ENCODE data around the gene CST9. TPM values are rescaled to one million over a fixed set of nuclear protein-coding genes. Genes with fewer than 3 reads are reported as not detected.

CST9 gene
- total and polyA plus RNA-seq, 2 of the 13 experiments (the other 11 are each of a cell fraction or from before 2014, with no cell fraction given) = 0.07 TPM; not detected in 1

- no peak for TF ChIP-seq CSRNP2 (CRISPR knock-in tag; conservative IDR thresholded peaks at IDR 0.05; ENCODE audit: low read depth)
- TF ChIP-seq SOX5 (CRISPR knock-in tag; IDR thresholded peaks at IDR 0.05; ENCODE audit: borderline replicate concordance) = peak; percentile 68; the same call in 1 of the 2 replicates
- peak; percentile 20; the same call in 1 of the 2 replicates for TF ChIP-seq ZNF501 (CRISPR knock-in tag; IDR thresholded peaks at IDR 0.05)
- TF ChIP-seq NR2F2 (IDR thresholded peaks at IDR 0.05; ENCODE audit: borderline replicate concordance, low read depth) = no peak
- TF ChIP-seq ZNF431 (CRISPR knock-in tag; IDR thresholded peaks at IDR 0.05; ENCODE audit: borderline replicate concordance, low read depth) = peak; percentile 49; the same call in 1 of the 2 replicates
- TF ChIP-seq NR2F6 (IDR thresholded peaks at IDR 0.05) = peak; percentile 53; the same call in 1 of the 2 replicates
- TF ChIP-seq NR2F6 (CRISPR knock-in tag; IDR thresholded peaks at IDR 0.05) = peak; percentile 55
- peak; percentile 61; the same call in 1 of the 2 replicates for TF ChIP-seq ARID5B (CRISPR knock-in tag; IDR thresholded peaks at IDR 0.05)
- TF ChIP-seq NCOR1 (IDR thresholded peaks at IDR 0.05; ENCODE audit: borderline replicate concordance, low read length) = 0 out of 2 replicates have a peak, but pooled peaks have one; percentile 32
- no peak for TF ChIP-seq KLF13 (CRISPR knock-in tag; IDR thresholded peaks at IDR 0.05)
- TF ChIP-seq CREBL2 (CRISPR knock-in tag; IDR thresholded peaks at IDR 0.05; ENCODE audit: borderline replicate concordance) = peak; percentile 84
- TF ChIP-seq PCBP2 (optimal IDR thresholded peaks at IDR 0.05; ENCODE audit: low read depth, low read length, poor library complexity, severe bottlenecking) = no peak
- TF ChIP-seq RFXAP (CRISPR knock-in tag; IDR thresholded peaks at IDR 0.05; ENCODE audit: borderline replicate concordance) = no peak
- no peak for TF ChIP-seq TIGD3 (CRISPR knock-in tag; IDR thresholded peaks at IDR 0.05; ENCODE audit: borderline replicate concordance)
- no peak for TF ChIP-seq ZFAT (CRISPR knock-in tag; conservative IDR thresholded peaks at IDR 0.05)
- TF ChIP-seq ZNF646 (CRISPR knock-in tag; IDR thresholded peaks at IDR 0.05) = peak; percentile 55; the same call in 1 of the 2 replicates
Observed at GRCh38 chr20:23640018-23640601, 34.4 kb upstream of the CST9 start (continued).

Data from HepG2 (cell line).